Medulla oblongata (tissue), 1 donor: ENCODE data around the gene SNX3.

ENCODE experiments used
- DNase-seq: peaks from one replicate; pipeline ENCODE4 v3.0.0-alpha.2; 2015; ENCODE audit errors: extremely low spot score

Gene SNX3

GRCh38 chr6:108203189-108204112, 57.4 kb downstream of the SNX3 start:
- DNase-seq: no peak

GRCh38 chr6:108200631-108201030, 60.2 kb downstream of the SNX3 start:
- DNase-seq: no peak

- no peak for DNase-seq
Measured at GRCh38 chr6:108200186-108200585, 60.7 kb downstream of the SNX3 start.

- no peak for DNase-seq
Measured at GRCh38 chr6:108198761-108199498, 61.9 kb downstream of the SNX3 start.

GRCh38 chr6:108195209-108195608, 65.6 kb downstream of the SNX3 start:
- no peak for DNase-seq

- DNase-seq: no peak
Measured at GRCh38 chr6:108194503-108194902, 66.3 kb downstream of the SNX3 start.

GRCh38 chr6:108193835-108194234, 67.0 kb downstream of the SNX3 start:
- no peak for DNase-seq

- DNase-seq: no peak
Measured at GRCh38 chr6:108193131-108193530, 67.7 kb downstream of the SNX3 start.

GRCh38 chr6:108187519-108187918, 73.3 kb downstream of the SNX3 start:
- no peak for DNase-seq

- no peak for DNase-seq
Measured at GRCh38 chr6:108186226-108186625, 74.6 kb downstream of the SNX3 start.

- no peak for DNase-seq
Measured at GRCh38 chr6:108180776-108181175, 80.1 kb downstream of the SNX3 start.

- DNase-seq: no peak
Measured at GRCh38 chr6:108180266-108180665, 80.6 kb downstream of the SNX3 start.

GRCh38 chr6:108179741-108180140, 81.1 kb downstream of the SNX3 start:
- no peak for DNase-seq

- DNase-seq: no peak
Measured at GRCh38 chr6:108176281-108177089, 84.4 kb downstream of the SNX3 start.

GRCh38 chr6:108175592-108176279, 85.1 kb downstream of the SNX3 start:
- DNase-seq: no peak

GRCh38 chr6:108175176-108175591, 85.7 kb downstream of the SNX3 start:
- DNase-seq: no peak

GRCh38 chr6:108174371-108175175, 86.3 kb downstream of the SNX3 start:
- DNase-seq: no peak

- DNase-seq: no peak
Measured at GRCh38 chr6:108171918-108172516, 88.8 kb downstream of the SNX3 start.

- no peak for DNase-seq
Measured at GRCh38 chr6:108171291-108171917, 89.4 kb downstream of the SNX3 start.
